HG02763 (cell line): ENCODE data around the gene UBE2D3.
A peak's percentile ranks its signal among the peaks of the same experiment; 100 is the strongest.
"Not testable (repeated sequence)": the region's sequence is repeated elsewhere in the genome, so short reads cannot be mapped to it uniquely, and the experiment has no call there.

ENCODE experiments used
- ATAC-seq: cut with Tn5 transposase; IDR thresholded peaks from one replicate; pipeline ENCODE4 v1.9.1; 2021; ENCODE audit warnings: mild to moderate bottlenecking, moderate library complexity; ENCODE audit not compliant: unreplicated experiment

Gene UBE2D3

DNA sequence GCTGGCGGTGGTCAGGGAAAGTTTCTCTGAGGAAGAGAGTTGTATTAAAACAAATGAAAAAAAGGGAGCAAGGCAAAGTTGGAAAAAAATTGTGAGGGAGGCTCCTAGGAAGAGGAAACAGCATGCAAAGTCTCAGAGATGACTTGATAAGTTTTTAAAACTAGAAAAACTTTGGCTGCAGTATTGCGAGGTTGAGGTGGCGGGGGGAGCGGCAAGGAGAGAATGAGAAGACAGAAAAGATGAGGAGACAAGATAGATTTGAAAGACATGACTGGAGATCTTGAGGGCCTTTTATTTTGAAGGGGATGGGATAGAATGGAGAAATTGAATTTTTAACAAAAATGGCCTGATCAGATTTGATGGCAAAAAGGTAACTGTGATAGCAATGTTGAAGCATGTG, 4.8 kb upstream of the UBE2D3 start:
- ATAC-seq = no peak

DNA sequence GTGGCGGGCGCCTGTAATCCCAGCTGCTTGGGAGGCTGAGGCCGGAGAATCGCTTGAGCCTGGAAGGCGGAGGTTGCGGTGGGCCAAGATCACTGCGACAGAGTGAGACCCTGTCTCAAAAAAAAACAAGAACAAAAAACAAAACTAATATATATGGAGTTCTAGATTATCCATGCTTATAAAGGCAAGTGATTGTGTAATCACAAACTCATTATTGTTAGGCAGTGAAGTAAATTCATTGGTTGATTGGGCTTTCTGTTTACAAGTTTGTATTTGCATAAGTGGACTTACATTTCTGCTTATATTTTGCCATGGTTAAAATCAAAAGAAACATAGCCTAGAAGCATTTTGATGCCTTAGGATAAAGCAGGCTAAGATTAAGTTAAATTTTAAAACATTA, 2.5 kb upstream of the UBE2D3 start:
- no peak for ATAC-seq

DNA sequence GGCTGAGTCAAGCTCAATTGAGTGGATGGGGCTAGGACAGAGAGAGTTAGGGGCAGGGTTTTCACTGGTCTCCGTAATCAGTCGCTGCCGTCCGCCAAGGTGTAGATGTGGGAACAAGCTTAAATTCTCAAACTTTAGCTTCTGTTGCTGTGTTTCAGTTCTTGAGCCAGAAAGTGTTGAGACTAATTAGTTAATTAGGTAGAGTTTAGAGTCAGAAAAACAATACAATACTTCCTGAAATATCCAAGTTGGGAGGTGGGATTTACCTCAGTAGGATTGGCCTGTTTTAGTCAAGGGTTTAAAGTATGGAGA, 1.1 kb upstream of the UBE2D3 start:
- ATAC-seq = no peak

DNA sequence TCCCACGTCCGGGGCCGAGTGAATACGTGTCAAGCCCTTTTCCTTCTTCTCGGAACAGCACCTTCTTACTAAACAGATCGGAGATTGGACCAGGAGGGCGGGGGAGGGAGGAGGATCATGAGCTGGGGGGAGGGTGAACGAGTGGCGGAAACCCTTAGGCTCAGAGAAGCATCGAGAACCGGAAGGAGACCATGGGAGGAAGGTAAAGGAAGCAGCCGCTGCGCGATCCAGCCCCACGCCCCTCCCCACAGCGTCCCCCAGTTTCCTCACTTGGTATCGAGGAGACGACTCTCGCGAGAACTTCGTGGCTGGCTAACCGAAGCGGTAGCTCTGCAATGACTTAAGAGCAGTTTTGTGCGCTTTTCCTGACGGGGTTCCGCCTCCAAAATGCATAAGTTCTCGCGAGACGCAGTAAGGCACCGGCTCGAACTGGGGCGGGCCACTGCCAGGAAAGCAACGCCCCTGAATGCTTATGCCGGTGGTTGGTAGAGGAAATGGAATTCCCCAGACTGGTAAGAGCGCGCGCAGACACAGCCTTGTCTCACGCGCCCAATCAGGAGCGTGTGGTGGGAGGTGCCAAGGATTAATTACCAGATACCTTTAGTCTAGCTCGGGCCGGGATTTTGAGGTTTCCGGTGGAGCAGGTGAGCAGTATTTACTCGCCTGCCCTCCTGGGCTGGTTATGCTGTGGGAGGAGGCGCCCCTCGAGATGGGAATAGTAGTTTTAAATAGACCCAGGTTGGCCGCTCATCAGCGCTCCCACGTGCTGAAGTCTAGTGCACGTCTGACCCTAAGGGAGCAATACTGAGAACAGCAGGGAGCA, 534 bp upstream of the UBE2D3 start:
- ATAC-seq = peak; percentile 81

DNA sequence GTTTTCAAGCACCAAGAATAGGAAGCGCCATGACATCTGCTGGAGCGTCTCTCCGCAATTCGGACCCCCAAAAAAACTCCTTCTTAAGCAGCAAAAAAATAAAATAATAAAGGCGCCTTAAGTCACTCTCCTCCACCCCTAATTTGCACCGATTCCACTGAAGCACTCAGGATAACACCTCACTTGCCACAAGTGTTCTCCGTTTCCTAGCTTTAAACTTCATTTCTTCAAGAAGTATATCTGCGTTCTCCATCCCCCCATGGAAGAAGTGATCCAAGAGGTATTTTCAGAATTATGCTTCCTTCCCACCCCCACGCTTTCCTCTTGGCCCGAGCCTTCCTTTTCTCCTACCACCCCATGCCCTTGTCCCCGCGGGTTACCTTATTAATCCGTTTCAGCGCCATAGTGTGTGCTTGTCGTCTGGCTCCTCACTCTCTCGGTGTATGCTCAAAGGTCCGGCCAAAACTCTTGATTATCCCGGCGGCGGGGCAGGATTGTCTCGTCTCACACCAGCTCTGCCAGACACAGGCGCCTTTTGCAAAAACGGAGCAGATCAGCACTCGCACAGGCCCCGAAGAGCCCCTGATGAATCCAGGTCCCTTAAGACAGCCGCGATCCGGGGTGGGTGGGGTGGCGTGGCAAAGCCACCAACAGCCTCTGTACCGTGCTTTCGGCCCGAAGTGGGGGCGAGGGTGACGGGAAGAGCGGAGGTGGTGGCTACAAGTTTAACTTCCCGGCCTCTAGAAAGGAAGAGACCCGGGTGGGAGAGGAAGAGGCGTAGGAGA, 1.1 kb downstream of the UBE2D3 start:
- ATAC-seq = no peak

DNA sequence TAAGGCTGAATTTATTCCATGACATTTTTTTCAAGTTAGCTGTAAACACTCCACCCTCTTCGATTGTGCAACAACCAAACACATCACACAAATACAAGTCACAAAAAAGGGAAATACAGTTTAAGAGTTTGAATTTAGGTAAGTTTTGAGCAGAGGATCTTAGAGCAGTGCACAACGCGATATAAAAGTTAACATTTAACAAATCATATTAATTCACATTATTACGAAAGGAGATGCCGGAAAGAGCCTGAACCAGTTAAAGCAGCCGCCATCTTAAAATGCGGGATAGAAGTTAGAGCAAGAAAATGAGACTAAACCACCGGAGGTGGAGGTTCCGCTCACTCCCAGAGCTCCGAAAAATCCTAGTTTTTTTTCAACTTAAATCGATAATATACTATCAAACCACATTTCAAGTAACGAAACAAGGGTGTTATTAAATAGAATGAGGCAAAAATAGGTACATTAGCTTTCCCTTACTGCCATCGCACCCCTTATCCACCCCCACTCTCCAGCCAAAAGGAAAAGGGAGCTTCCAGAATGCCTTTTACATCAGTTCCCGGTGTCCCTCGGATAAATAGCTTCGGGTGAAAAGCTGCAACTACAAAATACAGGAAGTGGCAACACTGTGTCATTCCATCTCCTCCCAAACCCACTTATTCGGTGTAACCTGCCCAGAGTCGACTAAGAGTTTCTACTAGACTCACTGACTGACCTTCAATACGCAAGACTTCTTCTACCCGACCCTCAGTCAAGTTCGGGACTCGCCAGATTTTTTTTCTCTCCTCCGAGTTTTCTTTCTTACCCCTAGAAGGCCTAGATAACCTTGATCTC, 1.9 kb downstream of the UBE2D3 start:
- no peak for ATAC-seq

DNA sequence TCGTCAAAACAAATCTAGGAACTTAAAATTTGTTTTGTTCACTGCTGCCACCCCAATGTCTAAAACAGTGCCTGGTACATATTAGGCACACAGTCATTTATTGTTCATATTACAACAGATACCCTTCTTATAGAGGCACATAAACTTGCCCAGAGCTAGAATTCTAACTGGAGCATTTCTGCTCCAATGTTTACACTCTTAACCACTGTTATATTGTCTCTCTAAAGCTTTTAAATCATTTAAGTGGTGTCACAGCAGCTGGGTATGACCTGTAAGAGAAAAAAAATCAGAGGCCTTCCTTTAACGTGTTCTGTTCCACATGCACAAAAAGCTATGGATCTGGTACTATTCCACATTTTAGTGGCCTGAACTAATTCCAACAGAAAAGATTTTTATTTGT, 3.0 kb downstream of the UBE2D3 start:
- no peak for ATAC-seq

DNA sequence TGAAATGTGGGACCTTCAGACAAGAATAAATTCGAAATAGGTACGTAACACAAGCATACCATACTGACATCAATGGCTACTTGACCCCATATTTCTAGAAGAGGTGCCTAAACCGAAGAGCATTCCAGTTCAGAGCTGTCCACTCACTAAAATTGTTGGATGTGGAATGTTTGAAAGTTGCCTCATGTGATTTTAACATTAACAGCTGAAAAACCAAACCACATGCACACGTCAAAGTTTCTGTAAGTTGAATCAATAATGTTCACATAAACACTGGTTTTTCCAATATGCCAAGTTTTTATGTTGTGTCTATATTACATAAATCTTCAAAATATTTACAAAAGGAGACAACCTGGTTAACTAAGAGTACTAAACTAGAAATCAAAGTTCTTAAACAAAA, 3.5 kb downstream of the UBE2D3 start:
- ATAC-seq = no peak

DNA sequence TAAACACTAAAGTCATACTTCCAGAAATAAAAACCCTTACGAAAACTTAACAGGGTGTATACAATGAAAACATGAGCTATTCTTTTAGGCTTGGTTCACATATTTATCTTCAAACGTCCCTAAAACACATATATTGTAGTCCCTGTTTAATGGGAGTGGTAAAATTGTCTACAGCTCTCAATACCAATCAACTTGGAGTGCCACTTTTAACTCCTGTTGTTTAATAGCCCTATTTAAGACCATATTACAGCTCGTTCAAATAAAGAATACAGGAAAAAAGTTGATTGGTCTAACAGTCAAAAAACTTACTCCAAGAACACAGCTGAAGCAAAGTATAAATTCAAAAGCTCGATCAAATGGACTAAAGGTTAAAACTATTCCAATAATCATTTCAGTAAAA, 3.9 kb downstream of the UBE2D3 start:
- no peak for ATAC-seq

DNA sequence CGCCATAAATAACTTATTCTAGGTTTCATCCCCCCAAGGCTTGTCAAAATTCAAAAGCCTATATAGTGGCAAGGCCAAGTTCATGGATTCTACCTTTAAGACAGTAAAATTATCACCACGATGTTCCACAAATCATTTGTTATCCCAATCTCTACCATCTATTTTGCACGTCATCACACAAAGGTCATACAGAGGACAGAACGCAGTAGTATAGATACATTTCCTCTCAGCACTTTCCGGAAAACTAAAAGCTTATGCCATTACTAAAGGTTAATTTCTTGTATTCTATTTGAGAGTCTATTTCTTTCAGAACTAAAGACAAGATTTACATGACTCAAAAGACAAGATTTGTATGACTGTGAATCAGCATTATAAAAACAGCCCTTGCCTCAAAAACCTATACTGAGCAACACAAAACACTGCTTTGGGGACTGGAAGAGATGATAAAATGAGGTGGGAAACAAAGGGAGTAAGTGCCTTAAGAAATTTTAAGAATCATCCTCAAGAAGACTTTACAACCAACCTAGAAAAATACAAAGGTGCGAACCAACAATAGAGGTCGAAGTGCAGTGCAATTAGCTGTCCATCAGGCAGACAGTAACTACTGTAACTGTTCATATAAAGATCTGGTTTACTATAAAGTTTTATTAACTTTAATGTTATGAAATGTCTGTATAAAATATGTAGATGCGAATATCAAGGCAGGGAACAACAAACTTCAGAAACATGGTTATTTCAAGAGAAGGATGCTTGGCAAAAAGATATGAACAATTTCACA, 7.6 kb downstream of the UBE2D3 start:
- ATAC-seq = no peak

DNA sequence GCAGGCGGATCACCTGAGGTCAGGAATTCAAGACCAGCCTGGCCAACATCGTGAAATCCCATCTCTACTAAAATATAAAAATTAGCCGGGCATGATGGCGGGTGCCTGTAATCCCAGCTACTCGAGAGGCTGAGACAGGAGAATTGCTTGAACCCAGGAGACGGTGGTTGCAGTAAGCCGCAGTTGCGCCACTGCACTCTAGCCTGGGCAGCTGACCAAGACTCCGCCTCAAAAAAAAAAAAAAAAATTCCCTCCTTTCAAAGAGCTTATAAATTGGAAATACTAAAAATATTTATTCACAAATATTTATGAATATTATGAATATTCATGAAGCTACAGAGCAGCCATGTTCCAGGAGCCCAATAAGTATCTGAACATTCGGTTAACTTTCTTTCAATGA, 8.3 kb downstream of the UBE2D3 start:
- not testable (repeated sequence) for ATAC-seq

DNA sequence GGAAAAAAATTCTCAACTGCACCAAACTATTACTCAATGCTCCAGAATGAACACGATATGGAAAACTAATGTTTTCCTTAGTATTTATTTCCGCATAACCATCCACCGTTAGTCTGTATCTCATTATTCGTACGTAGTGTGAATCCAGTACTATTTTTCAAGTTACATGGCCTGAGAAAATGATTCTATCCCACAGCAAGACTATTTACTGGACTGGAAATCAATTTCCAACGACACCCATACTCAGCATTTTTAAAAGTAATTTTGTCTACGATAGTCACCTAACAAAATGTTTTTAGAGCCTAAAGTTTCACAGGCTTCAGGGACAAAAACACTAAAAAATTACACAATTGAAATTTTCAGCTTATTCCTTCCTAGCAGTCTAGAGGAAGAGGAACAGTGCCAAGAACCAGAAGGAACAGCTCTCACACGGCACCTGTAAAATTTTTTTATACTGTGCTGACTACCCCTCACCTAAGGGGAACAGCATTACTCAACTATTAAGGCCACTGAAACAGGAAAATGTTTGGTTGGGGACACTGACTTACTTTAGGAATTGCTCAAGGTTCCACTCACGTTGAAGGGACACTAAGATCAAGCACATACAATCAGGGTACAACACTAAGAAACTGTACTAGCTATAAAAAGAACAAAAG, 9.6 kb downstream of the UBE2D3 start:
- no peak for ATAC-seq

DNA sequence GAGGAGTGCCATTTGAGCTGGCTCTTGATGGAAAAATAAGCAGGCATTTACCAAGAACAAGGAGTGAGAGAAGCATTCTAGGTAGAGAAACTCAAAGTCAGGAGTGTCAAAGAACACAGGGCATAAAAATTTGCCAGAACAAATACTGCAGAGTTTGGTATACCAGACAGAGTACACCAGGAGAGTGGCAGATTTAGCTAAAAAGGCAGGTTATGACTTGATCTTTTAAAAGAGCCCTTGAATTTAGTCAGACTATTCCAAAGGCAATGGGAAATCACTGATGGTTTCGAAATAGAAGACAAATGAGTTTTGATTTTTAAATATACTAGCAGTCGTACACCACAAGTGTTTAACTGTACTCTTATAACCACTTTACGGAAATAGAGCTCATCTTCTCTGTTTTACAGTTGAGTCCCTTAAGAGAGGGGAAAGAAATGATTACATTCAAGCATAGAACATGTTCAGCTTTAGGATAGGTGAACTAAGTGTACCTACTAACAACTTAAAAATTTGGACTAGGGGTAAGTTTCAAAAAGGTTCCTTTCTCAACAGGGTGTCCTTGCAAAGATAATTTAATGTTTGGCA, 10.2 kb downstream of the UBE2D3 start:
- ATAC-seq = no peak

DNA sequence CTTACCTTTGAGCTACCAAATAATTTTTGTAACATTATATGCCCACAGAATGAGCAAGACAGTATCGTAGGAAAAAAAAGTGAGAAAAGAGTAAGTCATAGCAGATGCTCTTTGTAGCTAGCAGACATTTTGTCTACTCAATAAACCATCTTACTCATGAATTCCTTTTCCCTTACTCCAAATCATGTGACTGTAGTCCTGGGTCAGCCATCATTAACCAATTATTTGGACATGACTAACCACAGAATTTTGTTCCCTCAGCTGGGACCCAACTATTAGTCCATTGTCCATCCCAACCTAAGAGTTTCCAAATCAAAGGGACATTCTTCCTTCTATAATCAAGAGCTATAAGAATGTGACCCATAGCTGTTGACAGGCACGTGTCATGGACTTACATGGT, 11.4 kb downstream of the UBE2D3 start:
- no peak for ATAC-seq

DNA sequence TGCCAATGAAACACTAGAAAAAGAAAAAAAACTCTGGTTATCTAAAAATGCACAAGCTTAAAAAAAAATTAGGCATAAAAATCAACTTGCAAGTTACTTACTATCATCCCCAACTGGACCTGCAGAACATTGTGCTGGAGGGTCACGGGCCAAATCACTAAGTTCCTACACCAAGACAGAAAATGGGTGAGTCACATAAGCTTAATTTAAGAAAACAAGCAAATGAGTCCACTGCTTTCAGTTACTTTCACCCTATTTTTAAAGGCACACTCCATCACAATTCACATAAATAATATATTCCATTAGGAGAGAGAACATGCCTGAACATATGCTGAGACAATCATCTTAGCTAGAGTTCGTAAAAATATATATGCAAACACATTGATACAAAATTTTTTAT, 17.7 kb downstream of the UBE2D3 start:
- no peak for ATAC-seq

DNA sequence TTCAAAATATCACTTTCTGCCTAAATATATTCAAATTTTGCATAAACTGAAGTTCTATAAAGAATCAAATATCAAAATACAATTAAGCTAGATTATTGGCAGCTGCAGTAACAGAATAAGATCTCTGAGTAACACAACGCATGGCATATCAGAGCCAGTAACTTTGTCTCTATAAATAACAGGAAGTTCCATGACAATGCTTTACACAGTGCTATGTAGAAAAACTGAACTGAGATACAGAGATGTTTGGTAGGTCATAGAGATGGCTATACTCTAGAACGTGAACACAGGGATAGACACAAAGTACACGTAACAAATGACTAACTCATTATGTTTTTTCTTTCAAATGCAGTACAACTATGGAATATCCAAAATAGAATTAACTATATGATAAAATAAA, 18.2 kb downstream of the UBE2D3 start:
- peak; percentile 56 for ATAC-seq

DNA sequence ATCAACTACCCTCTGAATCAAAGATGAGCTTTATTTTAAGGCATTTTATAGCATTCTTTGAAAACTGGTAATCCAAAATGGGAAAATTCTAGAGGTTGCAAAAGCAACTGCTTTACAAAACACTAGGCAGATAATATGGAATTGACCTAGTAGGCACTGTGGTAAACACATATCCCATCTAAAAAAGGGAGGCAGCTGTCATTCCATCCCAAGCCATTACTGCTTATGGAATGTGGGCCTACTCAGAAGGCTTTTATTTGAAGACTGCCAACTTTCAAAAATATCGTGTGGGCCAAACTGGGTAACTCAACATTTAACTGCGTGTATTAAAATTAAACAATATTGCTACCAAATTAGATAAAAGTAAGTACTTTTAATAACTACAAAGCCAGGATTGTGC, 19.3 kb downstream of the UBE2D3 start:
- ATAC-seq = no peak

DNA sequence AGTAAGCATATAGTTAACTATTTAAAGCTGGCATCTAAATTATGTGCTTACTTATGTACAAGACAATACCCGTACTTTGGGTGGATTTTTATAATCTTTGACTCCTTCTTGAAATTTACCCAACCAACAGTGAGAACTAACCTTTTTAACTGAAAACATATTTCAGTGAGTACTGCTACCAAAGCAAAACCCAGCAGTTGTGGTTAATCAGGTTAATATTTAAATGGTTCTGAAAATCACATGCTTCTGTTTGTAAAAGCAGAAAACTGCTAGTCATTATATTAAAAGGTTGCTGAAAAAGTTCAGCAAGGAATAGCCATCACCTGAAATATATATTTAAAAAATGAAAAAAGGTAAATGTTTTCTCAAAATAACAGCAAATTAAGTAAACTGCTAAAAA, 20.0 kb downstream of the UBE2D3 start:
- ATAC-seq = no peak

DNA sequence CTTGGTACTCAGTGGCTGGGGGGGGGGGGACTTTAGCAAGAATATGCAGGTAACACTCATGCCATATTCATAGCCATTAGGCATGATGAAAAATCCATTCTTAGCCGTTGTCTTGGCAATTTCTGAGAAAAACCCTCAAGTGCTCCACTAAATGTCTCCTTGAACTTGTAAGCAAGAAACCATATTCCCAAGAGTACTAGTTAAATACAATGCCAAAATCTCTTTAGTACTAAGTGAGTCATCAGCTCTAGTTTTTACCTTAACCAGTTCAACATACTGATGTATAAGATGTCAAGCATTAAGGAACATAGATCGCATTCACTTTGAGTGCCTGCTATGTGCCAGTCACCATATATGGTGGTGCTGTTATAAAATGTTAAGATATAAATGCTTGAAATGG, 27.5 kb downstream of the UBE2D3 start:
- no peak for ATAC-seq

DNA sequence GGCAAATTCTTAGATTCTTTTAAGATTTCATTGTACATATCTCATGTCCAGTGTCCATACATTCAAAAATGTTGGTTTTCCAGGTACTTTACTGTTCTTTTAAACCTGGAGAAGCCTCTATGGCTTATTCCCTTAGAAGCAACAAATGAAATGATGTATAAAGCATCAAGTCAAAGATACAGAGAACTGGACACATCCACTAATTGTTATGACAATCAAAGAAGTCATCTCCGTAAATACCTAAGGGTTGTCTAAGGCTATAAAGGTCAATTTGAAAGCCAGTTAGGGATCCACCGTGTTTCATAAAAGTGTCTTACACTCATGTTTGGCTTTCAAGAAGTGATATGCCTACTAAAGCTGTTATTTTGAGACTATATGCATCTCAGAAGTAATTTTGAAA, 32.4 kb downstream of the UBE2D3 start:
- no peak for ATAC-seq
